PC-9 (cell line): ENCODE data around the gene SLC6A6.

ENCODE experiments used
- EZH2 ChIP-seq: fragments of 200-600 bp; sonication (generic); IDR thresholded peaks from 2 replicates; pipeline ENCODE4 v1.8.0; 2017; ENCODE audit warnings: antibody characterized with exemption, low read depth
- TF ChIP-seq, protein P1 (sequence below): fragments of 200-600 bp; sonication (generic); conservative IDR thresholded peaks from 2 replicates; pipeline ENCODE4 v1.6.1; 2017; ENCODE audit warnings: mixed run types, antibody characterized with exemption, mild to moderate bottlenecking, moderate library complexity

DNA sequence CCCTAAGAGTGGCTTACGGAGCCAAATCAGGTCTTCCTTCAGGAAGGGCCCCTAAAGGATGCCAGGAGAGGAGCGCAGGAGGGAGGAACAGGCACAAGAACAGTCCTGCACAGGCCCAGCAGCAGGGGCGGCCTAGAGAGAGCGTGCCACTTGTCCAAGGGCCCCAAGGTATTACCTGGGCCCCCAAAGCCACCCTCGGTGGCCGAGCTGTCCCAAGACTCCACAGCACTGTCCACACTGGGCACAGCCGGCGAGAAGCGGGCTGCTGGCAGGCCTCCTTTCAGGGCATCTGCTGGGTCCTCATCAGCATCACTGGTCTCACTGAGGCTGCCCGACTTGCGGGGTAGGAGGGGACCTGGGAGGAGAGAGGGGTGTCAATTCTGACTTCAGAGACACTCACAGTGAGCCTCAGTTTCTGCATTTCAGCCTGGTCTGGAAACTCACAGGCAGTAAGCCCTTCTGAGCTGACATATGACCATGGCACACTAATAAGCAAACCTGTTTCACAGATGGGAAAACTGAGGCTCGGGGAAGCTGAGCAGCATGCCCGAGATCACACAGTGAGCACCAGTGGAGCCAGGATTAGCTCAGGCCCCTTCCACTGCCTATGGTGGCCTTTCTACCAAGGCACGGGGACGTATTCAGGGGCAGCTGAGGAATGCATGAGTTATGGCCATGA is 104.4 kb downstream of the SLC6A6 start:
- TF ChIP-seq, protein P1, sequence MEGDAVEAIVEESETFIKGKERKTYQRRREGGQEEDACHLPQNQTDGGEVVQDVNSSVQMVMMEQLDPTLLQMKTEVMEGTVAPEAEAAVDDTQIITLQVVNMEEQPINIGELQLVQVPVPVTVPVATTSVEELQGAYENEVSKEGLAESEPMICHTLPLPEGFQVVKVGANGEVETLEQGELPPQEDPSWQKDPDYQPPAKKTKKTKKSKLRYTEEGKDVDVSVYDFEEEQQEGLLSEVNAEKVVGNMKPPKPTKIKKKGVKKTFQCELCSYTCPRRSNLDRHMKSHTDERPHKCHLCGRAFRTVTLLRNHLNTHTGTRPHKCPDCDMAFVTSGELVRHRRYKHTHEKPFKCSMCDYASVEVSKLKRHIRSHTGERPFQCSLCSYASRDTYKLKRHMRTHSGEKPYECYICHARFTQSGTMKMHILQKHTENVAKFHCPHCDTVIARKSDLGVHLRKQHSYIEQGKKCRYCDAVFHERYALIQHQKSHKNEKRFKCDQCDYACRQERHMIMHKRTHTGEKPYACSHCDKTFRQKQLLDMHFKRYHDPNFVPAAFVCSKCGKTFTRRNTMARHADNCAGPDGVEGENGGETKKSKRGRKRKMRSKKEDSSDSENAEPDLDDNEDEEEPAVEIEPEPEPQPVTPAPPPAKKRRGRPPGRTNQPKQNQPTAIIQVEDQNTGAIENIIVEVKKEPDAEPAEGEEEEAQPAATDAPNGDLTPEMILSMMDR = no peak
- TF ChIP-seq EZH2 = no peak
